ENCODE measurements around the gene OVOL1. TPM values are rescaled to one million over a fixed set of nuclear protein-coding genes. Genes with fewer than 3 reads are reported as not detected.

Gene OVOL1
- total RNA-seq (2022) (not detected in 2 replicates), Bru-seq, nascent RNA (not detected), BruChase-seq, experiment 1, labeled RNA remaining after a 6-hour chase (percentile 14 among the genes with signal in this experiment), BruChase-seq, experiment 2, labeled RNA remaining after a 2-hour chase (percentile 14 among the genes with signal in this experiment)
- long read RNA-seq, result 0 reads

DNA sequence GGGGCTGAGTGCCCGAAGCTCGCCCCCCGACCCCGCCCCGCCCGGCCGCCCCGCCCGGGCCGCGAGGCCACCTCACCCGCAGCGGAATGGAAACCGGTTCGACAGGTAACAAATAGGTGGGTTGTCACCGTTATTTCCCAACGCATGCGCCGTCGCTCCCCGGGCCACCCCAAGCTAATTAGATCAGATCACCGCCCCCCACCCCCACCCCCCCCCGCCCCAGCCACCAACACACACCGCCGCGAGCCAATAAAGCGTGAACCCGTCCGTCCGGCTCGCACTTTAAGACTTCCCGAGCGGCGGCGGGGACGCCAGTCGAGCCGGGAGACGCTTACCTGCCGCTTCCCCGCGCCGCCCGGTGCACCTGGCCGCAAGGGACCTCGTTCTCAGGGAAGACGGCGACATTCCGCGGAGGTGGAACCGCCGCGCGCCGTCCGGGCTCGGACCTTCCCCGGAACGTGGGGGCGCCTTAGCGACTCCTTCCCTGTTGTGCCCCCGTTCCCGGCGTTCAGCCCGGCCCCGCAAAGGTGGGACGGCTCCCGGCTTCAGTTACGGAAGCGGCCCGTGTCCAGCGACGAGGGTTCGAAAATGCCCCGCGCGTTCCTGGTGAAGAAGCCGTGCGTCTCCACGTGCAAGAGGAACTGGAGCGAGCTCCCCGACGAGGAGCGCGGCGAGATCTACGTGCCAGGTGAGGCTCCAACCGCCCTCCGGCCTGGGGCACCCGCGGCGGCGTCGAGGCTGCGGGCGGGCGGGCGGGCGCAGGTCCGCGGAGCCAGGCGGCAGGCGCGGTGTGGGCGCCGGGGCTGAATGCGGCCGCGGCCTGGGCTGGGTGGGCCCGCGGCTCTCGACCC is at the start of gene OVOL1:
Gene OVOL1, plus strand, starts transcription at position 278 of the 851 bp plus-strand sequence. Its CDS starts 311 bp downstream, at position 589.
- Mint-ChIP-seq H3K27me3 (ENCODE audit: insufficient read depth, unreplicated experiment) (peaks cover 22% of the 10 kb centered on the region), H3K4me1 (ENCODE audit: insufficient read depth, unreplicated experiment) (no peaks in the 10 kb centered on the region), H3K4me3 (ENCODE audit: unreplicated experiment) (no peak within 1 kb of the TSS), H3K27ac (ENCODE audit: low read depth, unreplicated experiment) (no peak within 1 kb of the TSS), H3K9me3 (ENCODE audit: unreplicated experiment) (no peaks in the 10 kb centered on the region), H3K36me3 (ENCODE audit: insufficient read depth, unreplicated experiment) (no peaks in the 10 kb centered on the region)
- BruUV-seq (replicated peaks), result no TSS peak
- DNase-seq (ENCODE audit: unreplicated experiment), result no peak
- POLR2A ChIA-PET, result no interaction called here
- CTCF ChIA-PET, result no interaction called here
- intact Hi-C loops (cut with micrococcal nuclease), result no loop called here
- TF ChIP-seq, protein P1, sequence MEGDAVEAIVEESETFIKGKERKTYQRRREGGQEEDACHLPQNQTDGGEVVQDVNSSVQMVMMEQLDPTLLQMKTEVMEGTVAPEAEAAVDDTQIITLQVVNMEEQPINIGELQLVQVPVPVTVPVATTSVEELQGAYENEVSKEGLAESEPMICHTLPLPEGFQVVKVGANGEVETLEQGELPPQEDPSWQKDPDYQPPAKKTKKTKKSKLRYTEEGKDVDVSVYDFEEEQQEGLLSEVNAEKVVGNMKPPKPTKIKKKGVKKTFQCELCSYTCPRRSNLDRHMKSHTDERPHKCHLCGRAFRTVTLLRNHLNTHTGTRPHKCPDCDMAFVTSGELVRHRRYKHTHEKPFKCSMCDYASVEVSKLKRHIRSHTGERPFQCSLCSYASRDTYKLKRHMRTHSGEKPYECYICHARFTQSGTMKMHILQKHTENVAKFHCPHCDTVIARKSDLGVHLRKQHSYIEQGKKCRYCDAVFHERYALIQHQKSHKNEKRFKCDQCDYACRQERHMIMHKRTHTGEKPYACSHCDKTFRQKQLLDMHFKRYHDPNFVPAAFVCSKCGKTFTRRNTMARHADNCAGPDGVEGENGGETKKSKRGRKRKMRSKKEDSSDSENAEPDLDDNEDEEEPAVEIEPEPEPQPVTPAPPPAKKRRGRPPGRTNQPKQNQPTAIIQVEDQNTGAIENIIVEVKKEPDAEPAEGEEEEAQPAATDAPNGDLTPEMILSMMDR (IDR thresholded peaks at IDR 0.05; ENCODE audit: unreplicated experiment), result no peak

DNA sequence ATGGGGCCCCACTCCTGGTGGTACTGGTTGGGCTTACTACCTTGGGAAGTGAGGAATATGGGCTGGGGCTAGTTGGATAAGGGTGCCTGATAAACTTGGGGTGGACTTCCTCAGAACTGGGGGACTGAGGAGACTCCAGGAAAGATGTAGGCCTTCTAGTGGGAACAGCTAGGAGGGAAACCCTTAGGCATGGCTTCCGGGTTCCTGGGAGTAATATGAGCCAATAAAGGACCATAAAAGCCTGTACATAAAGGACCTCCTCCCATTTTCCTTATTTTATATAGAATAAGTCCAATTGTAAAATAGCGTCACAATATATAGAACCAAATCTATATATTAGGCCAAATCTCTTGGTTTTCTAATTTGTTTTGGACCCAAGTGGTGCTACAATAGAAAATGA is 47.8 kb upstream of the OVOL1 start:
- Mint-ChIP-seq H3K4me3 (ENCODE audit: unreplicated experiment) (no peak overlapping the region), H3K9me3 (ENCODE audit: unreplicated experiment) (peaks cover 11% of the 10 kb centered on the region), H3K27ac (ENCODE audit: low read depth, unreplicated experiment) (no peak overlapping the region), H3K4me1 (ENCODE audit: insufficient read depth, unreplicated experiment) (no peaks in the 10 kb centered on the region), H3K36me3 (ENCODE audit: insufficient read depth, unreplicated experiment) (no peaks in the 10 kb centered on the region), H3K27me3 (ENCODE audit: insufficient read depth, unreplicated experiment) (peaks cover 24% of the 10 kb centered on the region)
- ChIA-PET CTCF (no interaction called here), POLR2A (interaction anchor here (0.6 kb wide), 1 partner anchor 44 kb away, joined by 4 read pairs; no protein-coding TSS in a partner anchor)
- DNase-seq (ENCODE audit: unreplicated experiment), result no peak
- BruUV-seq (replicated peaks), result no TSS peak
- intact Hi-C loops (cut with micrococcal nuclease), result no loop called here
- TF ChIP-seq, protein P1 (IDR thresholded peaks at IDR 0.05; ENCODE audit: unreplicated experiment), result no peak

DNA sequence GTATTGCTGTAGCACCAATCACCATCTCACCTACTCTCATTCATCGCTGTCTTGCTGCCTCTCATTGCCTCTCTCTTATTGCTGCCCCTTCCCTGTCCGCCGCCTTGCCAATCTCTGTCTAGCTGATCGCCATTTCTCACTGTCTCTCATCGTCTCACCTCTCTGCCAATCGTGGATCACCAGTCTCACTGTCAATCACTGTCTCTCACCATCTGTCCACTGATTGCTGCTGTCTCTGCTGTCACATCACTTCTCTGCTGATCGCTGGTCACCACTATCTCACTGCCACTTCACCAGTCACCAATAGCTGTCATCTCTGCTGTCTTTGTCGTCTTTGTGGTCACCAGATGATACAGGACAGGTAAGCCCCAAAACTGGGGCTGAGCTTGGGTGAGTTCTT is 45.7 kb upstream of the OVOL1 start:
- no peak for DNase-seq (ENCODE audit: unreplicated experiment)
- Mint-ChIP-seq H3K9me3 (ENCODE audit: unreplicated experiment) (peaks cover 11% of the 10 kb centered on the region), H3K27me3 (ENCODE audit: insufficient read depth, unreplicated experiment) (peaks cover 24% of the 10 kb centered on the region), H3K36me3 (ENCODE audit: insufficient read depth, unreplicated experiment) (no peaks in the 10 kb centered on the region), H3K27ac (ENCODE audit: low read depth, unreplicated experiment) (no peak overlapping the region), H3K4me1 (ENCODE audit: insufficient read depth, unreplicated experiment) (no peaks in the 10 kb centered on the region), H3K4me3 (ENCODE audit: unreplicated experiment) (no peak overlapping the region)
- POLR2A ChIA-PET, result interaction anchor here (0.6 kb wide), 1 partner anchor 38 kb away, joined by 4 read pairs; no protein-coding TSS in a partner anchor
- CTCF ChIA-PET, result interaction anchor here (0.6 to 1.2 kb wide), 2 partner anchors 30 to 39 kb away, joined by 3 to 6 read pairs; no protein-coding TSS in a partner anchor
- no TSS peak for BruUV-seq (replicated peaks)
- TF ChIP-seq, protein P1 (IDR thresholded peaks at IDR 0.05; ENCODE audit: unreplicated experiment), result no peak
- intact Hi-C loops (cut with micrococcal nuclease), result no loop called here

DNA sequence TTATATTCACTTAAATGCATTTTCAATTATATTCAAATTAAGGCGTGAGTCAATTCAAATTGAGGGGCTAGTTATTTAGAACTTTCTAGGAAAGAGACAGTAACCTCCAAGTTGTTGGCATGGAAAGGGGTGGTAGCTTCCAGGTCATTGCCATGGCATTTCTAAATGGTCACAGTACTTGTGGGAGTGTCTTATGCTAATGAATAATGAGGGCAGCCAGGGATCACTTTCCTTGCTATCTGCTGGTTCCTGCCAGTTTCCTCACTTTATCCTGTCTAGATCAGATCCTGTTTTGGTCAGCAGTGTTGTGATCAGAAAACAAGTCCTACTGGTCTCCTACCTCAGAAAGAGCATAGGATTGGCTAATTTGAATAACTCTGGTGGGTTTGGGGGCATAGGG is 44.5 kb upstream of the OVOL1 start:
- Mint-ChIP-seq H3K36me3 (ENCODE audit: insufficient read depth, unreplicated experiment) (no peaks in the 10 kb centered on the region), H3K9me3 (ENCODE audit: unreplicated experiment) (peaks cover 3% of the 10 kb centered on the region), H3K27ac (ENCODE audit: low read depth, unreplicated experiment) (no peak overlapping the region), H3K27me3 (ENCODE audit: insufficient read depth, unreplicated experiment) (peaks cover 29% of the 10 kb centered on the region), H3K4me3 (ENCODE audit: unreplicated experiment) (no peak overlapping the region), H3K4me1 (ENCODE audit: insufficient read depth, unreplicated experiment) (no peaks in the 10 kb centered on the region)
- ChIA-PET CTCF (interaction anchor here (1.2 kb wide), 1 partner anchor 28 kb away, joined by 6 read pairs; no protein-coding TSS in a partner anchor), POLR2A (no interaction called here)
- BruUV-seq (replicated peaks), result no TSS peak
- DNase-seq (ENCODE audit: unreplicated experiment), result no peak
- intact Hi-C loops (cut with micrococcal nuclease), result no loop called here
- TF ChIP-seq, protein P1 (IDR thresholded peaks at IDR 0.05; ENCODE audit: unreplicated experiment), result no peak
